HEK293 (cell line): ENCODE data around the gene CCDC120.
A peak's percentile ranks its signal among the peaks of the same experiment; 100 is the strongest.

Experiments
- CTCF ChIA-PET: fragments of 350-600 bp; formaldehyde crosslinking; extraction: SDS; loops from one replicate; lab custom pipeline; 2021; ENCODE audit warnings: antibody characterized with exemption; lab: Yijun Ruan, JAX
- POLR2A ChIA-PET: fragments of 300-600 bp; formaldehyde crosslinking; extraction: SDS; loops from one replicate; lab custom pipeline; 2020; ENCODE audit warnings: antibody characterized with exemption, inconsistent platforms; lab: Yijun Ruan, JAX
- H3K27ac ChIP-seq: fragments of 200-500 bp; sonication (Bioruptor generic); 2 replicates; pipeline ENCODE4 v1.5.1; 2014; ENCODE audit warnings: low read depth, low read length, control low read depth, inconsistent platforms; ENCODE audit errors: extremely low read depth
- H3K36me3 ChIP-seq, 2 experiments: fragments of 200-500 bp in 1 of 2; sonication (Bioruptor generic) in 1 of 2; 1 replicate in 1 of 2; 2 replicates in 1 of 2; pipeline ENCODE4 v1.5.1; 2014 to 2017; ENCODE audit warnings: inconsistent platforms in 2 of 2, low read length in 2 of 2; ENCODE audit not compliant: control insufficient read depth in 2 of 2, insufficient read depth in 1 of 2
- H3K4me1 ChIP-seq: fragments of 200-500 bp; sonication (Bioruptor generic); 2 replicates; pipeline ENCODE4 v1.5.1; 2014; ENCODE audit warnings: mild to moderate bottlenecking, low read length, inconsistent platforms; ENCODE audit not compliant: control insufficient read depth, insufficient read depth
- H3K4me3 ChIP-seq: 2 replicates; pipeline ENCODE4 v1.5.1; 2011; ENCODE audit warnings: low read depth, mild to moderate bottlenecking, control low read depth, low read length, moderate library complexity
- H3K9me3 ChIP-seq: fragments of 200-500 bp; sonication (Bioruptor generic); 2 replicates; pipeline ENCODE4 v1.5.1; 2014; ENCODE audit warnings: low read depth, low read length, inconsistent platforms; ENCODE audit not compliant: control insufficient read depth, insufficient read depth
- KLF1 ChIP-seq: fragments of 450-650 bp; formaldehyde crosslinking; IDR thresholded peaks from 2 replicates; pipeline ENCODE4 v1.5.1; 2016; ENCODE audit warnings: missing biosample characterization, missing genetic modification characterization
- SP7 ChIP-seq: fragments of 450-650 bp; formaldehyde crosslinking; IDR thresholded peaks from 2 replicates; pipeline ENCODE4 v1.5.1; 2016; ENCODE audit warnings: missing biosample characterization, missing genetic modification characterization
- TRIM28 ChIP-seq: IDR thresholded peaks from 2 replicates; pipeline ENCODE4 v1.6.1; 2011; ENCODE audit warnings: low read length, control low read depth, borderline replicate concordance
- ZBTB17 ChIP-seq: fragments of 450-650 bp; formaldehyde crosslinking; IDR thresholded peaks from 2 replicates; pipeline ENCODE4 v1.5.1; 2016; ENCODE audit warnings: missing biosample characterization, missing genetic modification characterization
- ZFHX2 ChIP-seq: fragments of 450-650 bp; formaldehyde crosslinking; conservative IDR thresholded peaks from 2 replicates; pipeline ENCODE4 v1.5.1; 2016; ENCODE audit warnings: missing biosample characterization, missing genetic modification characterization
- ZFP3 ChIP-seq: fragments of 450-650 bp; formaldehyde crosslinking; IDR thresholded peaks from 2 replicates; pipeline ENCODE4 v1.5.1; 2016; ENCODE audit warnings: low read depth, missing biosample characterization, missing genetic modification characterization
- ZNF157 ChIP-seq: fragments of 450-650 bp; formaldehyde crosslinking; IDR thresholded peaks from 2 replicates; pipeline ENCODE4 v1.5.1; 2016; ENCODE audit warnings: missing biosample characterization, missing genetic modification characterization
- ZNF2 ChIP-seq: fragments of 450-650 bp; formaldehyde crosslinking; IDR thresholded peaks from 2 replicates; pipeline ENCODE4 v1.5.1; 2016; ENCODE audit warnings: missing biosample characterization, missing genetic modification characterization
- ZNF202 ChIP-seq: fragments of 450-650 bp; formaldehyde crosslinking; IDR thresholded peaks from 2 replicates; pipeline ENCODE4 v1.5.1; 2016; ENCODE audit warnings: missing biosample characterization, missing genetic modification characterization, borderline replicate concordance
- ZNF248 ChIP-seq: fragments of 450-650 bp; formaldehyde crosslinking; IDR thresholded peaks from 2 replicates; pipeline ENCODE4 v1.5.1; 2017; ENCODE audit warnings: missing biosample characterization, missing genetic modification characterization
- ZNF335 ChIP-seq: fragments of 450-650 bp; formaldehyde crosslinking; conservative IDR thresholded peaks from 2 replicates; pipeline ENCODE4 v1.5.1; 2016; ENCODE audit warnings: missing biosample characterization, missing genetic modification characterization
- ZNF366 ChIP-seq: fragments of 450-650 bp; formaldehyde crosslinking; conservative IDR thresholded peaks from 2 replicates; pipeline ENCODE4 v1.5.1; 2016; ENCODE audit warnings: missing biosample characterization, missing genetic modification characterization
- ZNF426 ChIP-seq: fragments of 450-650 bp; formaldehyde crosslinking; IDR thresholded peaks from 2 replicates; pipeline ENCODE4 v1.5.1; 2017; ENCODE audit warnings: missing biosample characterization, missing genetic modification characterization, mild to moderate bottlenecking, inconsistent platforms, moderate library complexity
- ZNF514 ChIP-seq: fragments of 450-650 bp; formaldehyde crosslinking; IDR thresholded peaks from 2 replicates; pipeline ENCODE4 v1.5.1; 2016; ENCODE audit warnings: missing biosample characterization, missing genetic modification characterization
- ZNF560 ChIP-seq: fragments of 450-650 bp; formaldehyde crosslinking; IDR thresholded peaks from 2 replicates; pipeline ENCODE4 v1.5.1; 2017; ENCODE audit warnings: missing biosample characterization, missing genetic modification characterization, borderline replicate concordance
- ZNF629 ChIP-seq: fragments of 450-650 bp; formaldehyde crosslinking; IDR thresholded peaks from 2 replicates; pipeline ENCODE4 v1.5.1; 2017; ENCODE audit warnings: missing biosample characterization, missing genetic modification characterization
- ZNF76 ChIP-seq: fragments of 450-650 bp; formaldehyde crosslinking; IDR thresholded peaks from 2 replicates; pipeline ENCODE4; 2016; ENCODE audit warnings: low read depth, missing biosample characterization, missing genetic modification characterization, borderline replicate concordance
- ZNF768 ChIP-seq: fragments of 450-650 bp; formaldehyde crosslinking; IDR thresholded peaks from 2 replicates; pipeline ENCODE4 v1.5.1; 2018; ENCODE audit warnings: missing biosample characterization, mild to moderate bottlenecking, missing genetic modification characterization
- ZNF830 ChIP-seq: fragments of 450-650 bp; IDR thresholded peaks from 2 replicates; pipeline ENCODE4 v1.5.0; 2018; ENCODE audit warnings: missing biosample characterization, missing genetic modification characterization, low read depth, mild to moderate bottlenecking, moderate library complexity
- TF ChIP-seq, protein P1 (sequence below): fragments of 450-650 bp; formaldehyde crosslinking; IDR thresholded peaks from 2 replicates; pipeline ENCODE4 v1.5.1; 2017; ENCODE audit warnings: missing biosample characterization, missing genetic modification characterization
- TF ChIP-seq, protein P2 (sequence below): fragments of 450-650 bp; formaldehyde crosslinking; IDR thresholded peaks from 2 replicates; pipeline ENCODE4 v1.5.1; 2017; ENCODE audit warnings: missing biosample characterization, missing genetic modification characterization
- TF ChIP-seq, protein P3 (sequence below): fragments of 450-650 bp; formaldehyde crosslinking; IDR thresholded peaks from 2 replicates; pipeline ENCODE4 v1.5.1; 2016; ENCODE audit warnings: missing biosample characterization, missing genetic modification characterization, borderline replicate concordance
- TF ChIP-seq, protein P4 (sequence below): fragments of 450-650 bp; formaldehyde crosslinking; IDR thresholded peaks from 2 replicates; pipeline ENCODE4 v1.5.1; 2016; ENCODE audit warnings: missing biosample characterization, missing genetic modification characterization
- TF ChIP-seq, protein P5 (sequence below): fragments of 450-650 bp; formaldehyde crosslinking; IDR thresholded peaks from 2 replicates; pipeline ENCODE4 v1.5.1; 2016; ENCODE audit warnings: missing biosample characterization, missing genetic modification characterization
- TF ChIP-seq, protein P6 (sequence below): fragments of 450-650 bp; formaldehyde crosslinking; IDR thresholded peaks from 2 replicates; pipeline ENCODE4 v1.5.1; 2016; ENCODE audit warnings: missing biosample characterization, missing genetic modification characterization, low read depth

Gene CCDC120

DNA sequence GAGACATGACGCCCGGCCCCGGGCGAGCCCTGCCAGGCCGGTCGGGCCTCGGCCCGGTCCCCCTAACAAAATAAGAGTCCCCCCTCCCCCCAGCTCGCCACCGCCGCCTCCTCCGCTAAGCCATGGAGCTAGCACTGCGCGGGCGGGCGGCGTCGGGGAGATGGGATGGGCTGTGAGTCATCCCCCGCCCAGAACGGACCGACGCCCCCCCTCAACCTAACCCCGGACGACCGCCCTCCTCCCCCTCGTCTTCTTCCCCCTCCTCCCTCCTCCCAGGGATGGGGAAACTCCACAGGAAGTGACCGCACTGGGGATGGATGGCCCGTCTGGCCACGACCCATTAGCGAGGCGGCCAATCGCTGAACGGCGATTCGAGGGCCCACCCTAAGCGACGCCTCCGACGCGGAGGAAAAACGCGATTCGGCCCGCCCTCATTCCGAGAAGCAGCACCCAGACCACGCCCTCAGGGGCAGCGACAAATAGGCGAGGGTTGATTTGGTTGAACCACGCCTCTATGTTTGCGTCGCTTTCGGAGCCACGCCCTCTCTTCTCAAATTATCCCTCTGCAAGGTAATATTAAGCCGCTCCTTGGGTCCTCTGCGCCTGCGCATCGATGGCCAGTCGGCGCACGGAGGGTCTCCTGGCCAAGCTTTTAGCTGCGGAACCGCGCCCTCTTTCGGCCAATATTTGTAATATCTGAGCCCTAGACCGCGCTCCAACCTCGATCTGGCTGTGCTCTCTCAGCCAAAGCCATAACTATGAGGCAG, 15.4 kb upstream of the CCDC120 start, which contains the start of gene TFE3 (continued):
- TF ChIP-seq SP7 (peak; percentile 65; the same call in 1 of the 2 replicates), ZNF768 (no peak), ZFP3 (no peak), ZNF629 (tag by site-specific recombination) (peak; percentile 47), ZNF202 (tag by site-specific recombination) (no peak), ZNF560 (tag by site-specific recombination) (no peak), ZNF426 (no peak)
- TF ChIP-seq, protein P1, sequence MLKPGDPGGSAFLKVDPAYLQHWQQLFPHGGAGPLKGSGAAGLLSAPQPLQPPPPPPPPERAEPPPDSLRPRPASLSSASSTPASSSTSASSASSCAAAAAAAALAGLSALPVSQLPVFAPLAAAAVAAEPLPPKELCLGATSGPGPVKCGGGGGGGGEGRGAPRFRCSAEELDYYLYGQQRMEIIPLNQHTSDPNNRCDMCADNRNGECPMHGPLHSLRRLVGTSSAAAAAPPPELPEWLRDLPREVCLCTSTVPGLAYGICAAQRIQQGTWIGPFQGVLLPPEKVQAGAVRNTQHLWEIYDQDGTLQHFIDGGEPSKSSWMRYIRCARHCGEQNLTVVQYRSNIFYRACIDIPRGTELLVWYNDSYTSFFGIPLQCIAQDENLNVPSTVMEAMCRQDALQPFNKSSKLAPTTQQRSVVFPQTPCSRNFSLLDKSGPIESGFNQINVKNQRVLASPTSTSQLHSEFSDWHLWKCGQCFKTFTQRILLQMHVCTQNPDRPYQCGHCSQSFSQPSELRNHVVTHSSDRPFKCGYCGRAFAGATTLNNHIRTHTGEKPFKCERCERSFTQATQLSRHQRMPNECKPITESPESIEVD, result no peak
- TF ChIP-seq, protein P2, sequence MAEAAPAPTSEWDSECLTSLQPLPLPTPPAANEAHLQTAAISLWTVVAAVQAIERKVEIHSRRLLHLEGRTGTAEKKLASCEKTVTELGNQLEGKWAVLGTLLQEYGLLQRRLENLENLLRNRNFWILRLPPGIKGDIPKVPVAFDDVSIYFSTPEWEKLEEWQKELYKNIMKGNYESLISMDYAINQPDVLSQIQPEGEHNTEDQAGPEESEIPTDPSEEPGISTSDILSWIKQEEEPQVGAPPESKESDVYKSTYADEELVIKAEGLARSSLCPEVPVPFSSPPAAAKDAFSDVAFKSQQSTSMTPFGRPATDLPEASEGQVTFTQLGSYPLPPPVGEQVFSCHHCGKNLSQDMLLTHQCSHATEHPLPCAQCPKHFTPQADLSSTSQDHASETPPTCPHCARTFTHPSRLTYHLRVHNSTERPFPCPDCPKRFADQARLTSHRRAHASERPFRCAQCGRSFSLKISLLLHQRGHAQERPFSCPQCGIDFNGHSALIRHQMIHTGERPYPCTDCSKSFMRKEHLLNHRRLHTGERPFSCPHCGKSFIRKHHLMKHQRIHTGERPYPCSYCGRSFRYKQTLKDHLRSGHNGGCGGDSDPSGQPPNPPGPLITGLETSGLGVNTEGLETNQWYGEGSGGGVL (tag by site-specific recombination), result peak; percentile 97
- TF ChIP-seq, protein P3, sequence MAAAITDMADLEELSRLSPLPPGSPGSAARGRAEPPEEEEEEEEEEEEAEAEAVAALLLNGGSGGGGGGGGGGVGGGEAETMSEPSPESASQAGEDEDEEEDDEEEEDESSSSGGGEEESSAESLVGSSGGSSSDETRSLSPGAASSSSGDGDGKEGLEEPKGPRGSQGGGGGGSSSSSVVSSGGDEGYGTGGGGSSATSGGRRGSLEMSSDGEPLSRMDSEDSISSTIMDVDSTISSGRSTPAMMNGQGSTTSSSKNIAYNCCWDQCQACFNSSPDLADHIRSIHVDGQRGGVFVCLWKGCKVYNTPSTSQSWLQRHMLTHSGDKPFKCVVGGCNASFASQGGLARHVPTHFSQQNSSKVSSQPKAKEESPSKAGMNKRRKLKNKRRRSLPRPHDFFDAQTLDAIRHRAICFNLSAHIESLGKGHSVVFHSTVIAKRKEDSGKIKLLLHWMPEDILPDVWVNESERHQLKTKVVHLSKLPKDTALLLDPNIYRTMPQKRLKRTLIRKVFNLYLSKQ (tag by site-specific recombination), result no peak
- TF ChIP-seq, all 188 proteins: peak for 42

DNA sequence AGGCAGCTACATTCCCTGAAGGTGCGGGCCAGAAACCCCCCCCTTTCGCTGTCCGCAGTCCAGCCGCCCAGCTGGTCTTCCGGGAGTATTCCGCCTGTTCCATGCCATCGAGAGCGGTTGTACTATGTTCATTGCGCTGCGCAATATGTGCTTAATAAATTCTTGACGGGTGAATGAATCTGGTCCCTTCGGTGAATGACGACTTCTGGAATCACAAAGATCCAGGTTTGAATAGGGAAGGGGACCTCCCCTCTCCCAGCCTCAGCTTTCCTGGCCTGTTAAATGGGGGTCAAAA, 14.9 kb upstream of the CCDC120 start:
- CTCF ChIA-PET, result interaction anchor here (0.6 to 1.6 kb wide), 9 partner anchors 13 to 1075 kb away, joined by 3 to 9 read pairs (median 3); partner anchors contain the start of gene GRIPAP1
- peaks cover 0 to 7% of the 10 kb centered on the region in 2 experiments; a peak in 1 of 3 replicates for H3K36me3 ChIP-seq
- H3K4me3 ChIP-seq, result peak overlapping the region; percentile 6; the same call in 1 of the 2 replicates
- POLR2A ChIA-PET, result interaction anchor here (0.7 to 3.2 kb wide), 8 partner anchors 9 to 225 kb away, joined by 3 to 24 read pairs (median 4); partner anchors contain the start of genes GRIPAP1, OTUD5 and SLC35A2
- peaks cover 7% of the 10 kb centered on the region for H3K4me1 ChIP-seq
- H3K9me3 ChIP-seq, result no peaks in the 10 kb centered on the region
- H3K27ac ChIP-seq, result no peak overlapping the region
- TF ChIP-seq ZNF366 (tag by site-specific recombination), result no peak
- TF ChIP-seq, protein P4, sequence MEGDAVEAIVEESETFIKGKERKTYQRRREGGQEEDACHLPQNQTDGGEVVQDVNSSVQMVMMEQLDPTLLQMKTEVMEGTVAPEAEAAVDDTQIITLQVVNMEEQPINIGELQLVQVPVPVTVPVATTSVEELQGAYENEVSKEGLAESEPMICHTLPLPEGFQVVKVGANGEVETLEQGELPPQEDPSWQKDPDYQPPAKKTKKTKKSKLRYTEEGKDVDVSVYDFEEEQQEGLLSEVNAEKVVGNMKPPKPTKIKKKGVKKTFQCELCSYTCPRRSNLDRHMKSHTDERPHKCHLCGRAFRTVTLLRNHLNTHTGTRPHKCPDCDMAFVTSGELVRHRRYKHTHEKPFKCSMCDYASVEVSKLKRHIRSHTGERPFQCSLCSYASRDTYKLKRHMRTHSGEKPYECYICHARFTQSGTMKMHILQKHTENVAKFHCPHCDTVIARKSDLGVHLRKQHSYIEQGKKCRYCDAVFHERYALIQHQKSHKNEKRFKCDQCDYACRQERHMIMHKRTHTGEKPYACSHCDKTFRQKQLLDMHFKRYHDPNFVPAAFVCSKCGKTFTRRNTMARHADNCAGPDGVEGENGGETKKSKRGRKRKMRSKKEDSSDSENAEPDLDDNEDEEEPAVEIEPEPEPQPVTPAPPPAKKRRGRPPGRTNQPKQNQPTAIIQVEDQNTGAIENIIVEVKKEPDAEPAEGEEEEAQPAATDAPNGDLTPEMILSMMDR (tag by site-specific recombination), result 0 out of 2 replicates have a peak, but pooled peaks have one; percentile 2
- 0 out of 2 replicates have a peak, but pooled peaks have one; percentile 0 for TF ChIP-seq ZBTB17 (tag by site-specific recombination)
- TF ChIP-seq ZNF2, result peak; percentile 74
- TF ChIP-seq ZNF76, result no peak
- no peak for TF ChIP-seq ZFHX2 (tag by site-specific recombination)
- TF ChIP-seq ZNF157 (tag by site-specific recombination), result no peak
- TF ChIP-seq ZNF248, result no peak
- no peak for TF ChIP-seq ZNF514
- peak; percentile 35 for TF ChIP-seq ZNF335 (tag by site-specific recombination)
- TF ChIP-seq TRIM28, result peak; percentile 77; the same call in 1 of the 2 replicates
- no peak for TF ChIP-seq KLF1 (tag by site-specific recombination)
- TF ChIP-seq ZNF830 (tag by site-specific recombination), result no peak
- TF ChIP-seq, protein P5, sequence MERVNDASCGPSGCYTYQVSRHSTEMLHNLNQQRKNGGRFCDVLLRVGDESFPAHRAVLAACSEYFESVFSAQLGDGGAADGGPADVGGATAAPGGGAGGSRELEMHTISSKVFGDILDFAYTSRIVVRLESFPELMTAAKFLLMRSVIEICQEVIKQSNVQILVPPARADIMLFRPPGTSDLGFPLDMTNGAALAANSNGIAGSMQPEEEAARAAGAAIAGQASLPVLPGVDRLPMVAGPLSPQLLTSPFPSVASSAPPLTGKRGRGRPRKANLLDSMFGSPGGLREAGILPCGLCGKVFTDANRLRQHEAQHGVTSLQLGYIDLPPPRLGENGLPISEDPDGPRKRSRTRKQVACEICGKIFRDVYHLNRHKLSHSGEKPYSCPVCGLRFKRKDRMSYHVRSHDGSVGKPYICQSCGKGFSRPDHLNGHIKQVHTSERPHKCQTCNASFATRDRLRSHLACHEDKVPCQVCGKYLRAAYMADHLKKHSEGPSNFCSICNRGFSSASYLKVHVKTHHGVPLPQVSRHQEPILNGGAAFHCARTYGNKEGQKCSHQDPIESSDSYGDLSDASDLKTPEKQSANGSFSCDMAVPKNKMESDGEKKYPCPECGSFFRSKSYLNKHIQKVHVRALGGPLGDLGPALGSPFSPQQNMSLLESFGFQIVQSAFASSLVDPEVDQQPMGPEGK (tag by site-specific recombination), result no peak
- TF ChIP-seq, protein P6, sequence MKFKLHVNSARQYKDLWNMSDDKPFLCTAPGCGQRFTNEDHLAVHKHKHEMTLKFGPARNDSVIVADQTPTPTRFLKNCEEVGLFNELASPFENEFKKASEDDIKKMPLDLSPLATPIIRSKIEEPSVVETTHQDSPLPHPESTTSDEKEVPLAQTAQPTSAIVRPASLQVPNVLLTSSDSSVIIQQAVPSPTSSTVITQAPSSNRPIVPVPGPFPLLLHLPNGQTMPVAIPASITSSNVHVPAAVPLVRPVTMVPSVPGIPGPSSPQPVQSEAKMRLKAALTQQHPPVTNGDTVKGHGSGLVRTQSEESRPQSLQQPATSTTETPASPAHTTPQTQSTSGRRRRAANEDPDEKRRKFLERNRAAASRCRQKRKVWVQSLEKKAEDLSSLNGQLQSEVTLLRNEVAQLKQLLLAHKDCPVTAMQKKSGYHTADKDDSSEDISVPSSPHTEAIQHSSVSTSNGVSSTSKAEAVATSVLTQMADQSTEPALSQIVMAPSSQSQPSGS (tag by site-specific recombination), result no peak
